ENCODE results near the gene THRA. TPM values are rescaled to one million over a fixed set of nuclear protein-coding genes. Genes with fewer than 3 reads are reported as not detected.

Gene THRA
- total and polyA plus RNA-seq, 9 of the 15 experiments (the other 6 are each of a cell fraction or from before 2014, with no cell fraction given): 0.34 to 23.4 (median 12.7) TPM

DNA sequence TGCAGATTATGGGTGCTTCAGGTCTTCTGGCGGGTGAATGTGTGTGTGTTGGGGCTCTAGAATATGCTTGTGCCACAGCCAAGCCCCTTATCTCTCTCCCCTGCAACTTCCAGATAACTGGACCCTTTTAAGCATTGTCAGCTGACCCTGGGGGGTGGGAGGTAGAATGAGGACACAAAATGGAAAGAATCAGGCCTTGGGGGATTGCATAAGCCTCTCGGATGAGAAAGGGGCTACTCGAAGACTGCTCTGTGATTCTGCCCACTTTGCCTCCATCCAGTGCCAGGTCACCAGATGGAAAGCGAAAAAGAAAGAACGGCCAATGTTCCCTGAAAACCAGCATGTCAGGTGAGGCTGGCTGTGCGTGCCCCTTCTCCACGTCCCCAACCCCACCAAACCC, 13.8 kb downstream of the THRA start:
- BruUV-seq (replicated peaks): TSS peak; percentile 21
- DNase-seq (ENCODE audit: extremely low read depth in 1 of 4, low spot score in 3 of 4) (peak in 2 of 4 experiments; percentile 47 to 73), ATAC-seq (peak; percentile 10; the same call in 2 of the 3 replicates), FAIRE-seq (peak; percentile 75)
- Histone ChIP-seq H3K4me2 (ENCODE audit: insufficient read depth, low read length) (peak overlapping the region; percentile 71), H3K4me3 (no peak overlapping the region), H3K9ac (ENCODE audit: insufficient read depth in 1 of 2, low read depth in 2 of 2, low read length in 2 of 2) (peak overlapping the region; percentile 37 to 87), H3K27me3 (ENCODE audit: control insufficient read depth in 2 of 2, insufficient read depth in 2 of 2, low read length in 2 of 2) (no peaks in the 10 kb centered on the region), H4K20me1 (replicated peaks; ENCODE audit: control insufficient read depth, insufficient read depth, low read length) (no peaks in the 10 kb centered on the region), H3K9me1 (ENCODE audit: control insufficient read depth, insufficient read depth, low read length) (no peaks in the 10 kb centered on the region), H3K36me3 (ENCODE audit: control insufficient read depth, insufficient read depth, low read length) (peaks cover 41% of the 10 kb centered on the region; the same call in 2 of the 3 replicates), H2AFZ (ENCODE audit: low read depth, low read length) (no peak overlapping the region), H3K27ac (ENCODE audit: extremely low read depth, low read depth, low read length) (peak overlapping the region; percentile 73; the same call in 2 of the 3 replicates), H3K4me1 (replicated peaks in 1 of 2; ENCODE audit: control insufficient read depth in 2 of 2, insufficient read depth in 2 of 2, low read length in 2 of 2) (peaks cover 49 to 50% of the 10 kb centered on the region in 2 experiments), H3K9me3 (replicated peaks; ENCODE audit: control insufficient read depth, insufficient read depth, low read depth, low read length) (no peaks in the 10 kb centered on the region), H3K79me2 (ENCODE audit: control insufficient read depth, insufficient read depth, low read length) (peaks cover 30% of the 10 kb centered on the region)
- intact Hi-C loops (cut with micrococcal nuclease): no loop called here
- in situ Hi-C loops (cut with MboI): no loop called here
- CTCF ChIA-PET (ENCODE audit: low intra/inter-chr PET ratio): interaction anchor here (0.6 to 1.1 kb wide), 3 partner anchors 9 to 50 kb away, joined by 3 read pairs; no protein-coding TSS in a partner anchor
- POLR2A ChIA-PET: interaction anchor here (1.1 to 3.2 kb wide), 5 partner anchors 11 to 37 kb away, joined by 3 to 29 read pairs (median 8); partner anchors contain the start of gene NR1D1
- WGBS (ENCODE audit: insufficient coverage, low coverage, missing lambda C conversion rate): 56% methylated on average over 7 of the region's 7 CpGs
- TF ChIP-seq CEBPB (tag; IDR thresholded peaks at IDR 0.05): peak; percentile 39; the same call in 1 of the 2 replicates
- no peak for TF ChIP-seq PPARD (CRISPR knock-in tag; IDR thresholded peaks at IDR 0.05)
- peak; percentile 51; the same call in 1 of the 2 replicates for TF ChIP-seq RAD51 (IDR thresholded peaks at IDR 0.05; ENCODE audit: borderline replicate concordance, low read depth)
- no peak for TF ChIP-seq GABPA (tag; conservative IDR thresholded peaks at IDR 0.05; ENCODE audit: low read depth)
- TF ChIP-seq CXXC5 (CRISPR knock-in tag; IDR thresholded peaks at IDR 0.05): peak; percentile 35; the same call in 1 of the 2 replicates
- TF ChIP-seq RBM14 (IDR thresholded peaks at IDR 0.05; ENCODE audit: borderline replicate concordance, insufficient read depth, low read depth, low read length): no peak
- TF ChIP-seq, protein P1, sequence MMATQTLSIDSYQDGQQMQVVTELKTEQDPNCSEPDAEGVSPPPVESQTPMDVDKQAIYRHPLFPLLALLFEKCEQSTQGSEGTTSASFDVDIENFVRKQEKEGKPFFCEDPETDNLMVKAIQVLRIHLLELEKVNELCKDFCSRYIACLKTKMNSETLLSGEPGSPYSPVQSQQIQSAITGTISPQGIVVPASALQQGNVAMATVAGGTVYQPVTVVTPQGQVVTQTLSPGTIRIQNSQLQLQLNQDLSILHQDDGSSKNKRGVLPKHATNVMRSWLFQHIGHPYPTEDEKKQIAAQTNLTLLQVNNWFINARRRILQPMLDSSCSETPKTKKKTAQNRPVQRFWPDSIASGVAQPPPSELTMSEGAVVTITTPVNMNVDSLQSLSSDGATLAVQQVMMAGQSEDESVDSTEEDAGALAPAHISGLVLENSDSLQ (IDR thresholded peaks at IDR 0.05): no peak
- TF ChIP-seq KLF13 (tag; IDR thresholded peaks at IDR 0.05; ENCODE audit: borderline replicate concordance, low read depth): no peak
- no peak for TF ChIP-seq PYGO2 (tag; IDR thresholded peaks at IDR 0.05)
- TF ChIP-seq, protein P2, sequence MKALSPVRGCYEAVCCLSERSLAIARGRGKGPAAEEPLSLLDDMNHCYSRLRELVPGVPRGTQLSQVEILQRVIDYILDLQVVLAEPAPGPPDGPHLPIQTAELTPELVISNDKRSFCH (CRISPR knock-in tag; IDR thresholded peaks at IDR 0.05): no peak
- TF ChIP-seq, protein P2 (tag; IDR thresholded peaks at IDR 0.05): no peak
- TF ChIP-seq PHTF2 (CRISPR knock-in tag; IDR thresholded peaks at IDR 0.05): no peak
- TF ChIP-seq CEBPG (CRISPR knock-in tag; IDR thresholded peaks at IDR 0.05): no peak
- no peak for TF ChIP-seq CEBPG (tag; conservative IDR thresholded peaks at IDR 0.05 in 1 of 2, IDR thresholded peaks at IDR 0.05 in 1 of 2)
- TF ChIP-seq, protein P3, sequence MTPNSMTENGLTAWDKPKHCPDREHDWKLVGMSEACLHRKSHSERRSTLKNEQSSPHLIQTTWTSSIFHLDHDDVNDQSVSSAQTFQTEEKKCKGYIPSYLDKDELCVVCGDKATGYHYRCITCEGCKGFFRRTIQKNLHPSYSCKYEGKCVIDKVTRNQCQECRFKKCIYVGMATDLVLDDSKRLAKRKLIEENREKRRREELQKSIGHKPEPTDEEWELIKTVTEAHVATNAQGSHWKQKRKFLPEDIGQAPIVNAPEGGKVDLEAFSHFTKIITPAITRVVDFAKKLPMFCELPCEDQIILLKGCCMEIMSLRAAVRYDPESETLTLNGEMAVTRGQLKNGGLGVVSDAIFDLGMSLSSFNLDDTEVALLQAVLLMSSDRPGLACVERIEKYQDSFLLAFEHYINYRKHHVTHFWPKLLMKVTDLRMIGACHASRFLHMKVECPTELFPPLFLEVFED (CRISPR knock-in tag; conservative IDR thresholded peaks at IDR 0.05): no peak
- no peak for TF ChIP-seq RBM17 (IDR thresholded peaks at IDR 0.05; ENCODE audit: borderline replicate concordance, low read depth, low read length)
- no peak for TF ChIP-seq HNRNPUL1 (IDR thresholded peaks at IDR 0.05; ENCODE audit: low read length)
- TF ChIP-seq ZKSCAN8 (CRISPR knock-in tag; IDR thresholded peaks at IDR 0.05): no peak
- TF ChIP-seq ARID2 (IDR thresholded peaks at IDR 0.05): no peak
- TF ChIP-seq XRCC5 (IDR thresholded peaks at IDR 0.05; ENCODE audit: low read depth, low read length): no peak

Data from K562 (cell line).